Osteoblast (primary cell): ENCODE results near the gene PRODH. TPM values are rescaled to one million over a fixed set of nuclear protein-coding genes. Genes with fewer than 3 reads are reported as not detected.
"Not testable (repeated sequence)": the region's sequence is repeated elsewhere in the genome, so short reads cannot be mapped to it uniquely, and the experiment has no call there.

Source experiments
- DNase-seq: peaks from one replicate; pipeline ENCODE4 v3.0.0; 2011; ENCODE audit warnings: low spot score, mixed read lengths; ENCODE audit not compliant: insufficient read length; ENCODE audit errors: missing footprints
- H2AFZ ChIP-seq: 2 replicates; pipeline ENCODE4 v1.6.0; 2011; ENCODE audit warnings: mild to moderate bottlenecking, low read length
- H3K27ac ChIP-seq: 2 replicates; pipeline ENCODE4 v1.5.1; 2011; ENCODE audit warnings: mild to moderate bottlenecking, low read depth, low read length, moderate library complexity
- H3K27me3 ChIP-seq: 2 replicates; pipeline ENCODE4 v1.6.0; 2012; ENCODE audit warnings: mild to moderate bottlenecking, control low read depth, inconsistent platforms, low read length, moderate library complexity; ENCODE audit not compliant: insufficient read depth
- H3K36me3 ChIP-seq: 2 replicates; pipeline ENCODE4 v1.5.1; 2011; ENCODE audit warnings: mild to moderate bottlenecking, low read length, control low read depth, moderate library complexity; ENCODE audit not compliant: insufficient read depth
- H3K4me1 ChIP-seq: 2 replicates; pipeline ENCODE4 v1.5.1; 2011; ENCODE audit warnings: mild to moderate bottlenecking, low read length, control low read depth, moderate library complexity; ENCODE audit not compliant: insufficient read depth
- H3K4me2 ChIP-seq: 2 replicates; pipeline ENCODE4 v1.6.0; 2011; ENCODE audit warnings: mild to moderate bottlenecking, low read length; ENCODE audit not compliant: insufficient read depth
- H3K4me3 ChIP-seq: fragments of 200-600 bp; sonication (generic); 3 replicates; pipeline ENCODE4 v1.5.1; 2012; ENCODE audit warnings: mild to moderate bottlenecking, low read length, inconsistent platforms; ENCODE audit not compliant: insufficient read depth
- H3K79me2 ChIP-seq: 2 replicates; pipeline ENCODE4 v1.6.0; 2012; ENCODE audit warnings: mild to moderate bottlenecking, low read length, control low read depth, inconsistent platforms; ENCODE audit not compliant: insufficient read depth
- H3K9me3 ChIP-seq: 2 replicates; pipeline ENCODE4 v1.5.1; 2011; ENCODE audit warnings: low read depth, low read length, control low read depth
- H4K20me1 ChIP-seq: 2 replicates; pipeline ENCODE4 v1.6.0; 2012; ENCODE audit warnings: mild to moderate bottlenecking, low read length, control low read depth; ENCODE audit not compliant: insufficient read depth
- CTCF ChIP-seq: IDR thresholded peaks from 2 replicates; pipeline ENCODE4 v1.5.1; 2011; ENCODE audit warnings: mild to moderate bottlenecking, low read depth, low read length, moderate library complexity; ENCODE audit errors: extremely low read depth
- total RNA-seq: library from RNA; depleted of rRNA; stranded (reverse); fragments of >200 nt; gene quantifications from 2 replicates; pipeline ENCODE4 v1.2.3, GENCODE V29; 2012

The PRODH gene
- total RNA-seq, 1 donor = not detected

GRCh38 chr22:18911535-18911934 lies 24.6 kb downstream of the PRODH start:
- not testable (repeated sequence) for H3K27me3 ChIP-seq, H3K36me3 ChIP-seq, H3K27ac ChIP-seq, H3K4me3 ChIP-seq, H3K79me2 ChIP-seq, H3K9me3 ChIP-seq, H2AFZ ChIP-seq, H4K20me1 ChIP-seq, DNase-seq, H3K4me1 ChIP-seq, H3K4me2 ChIP-seq

GRCh38 chr22:18909556-18909955 lies 26.5 kb downstream of the PRODH start:
- H2AFZ ChIP-seq = no peak overlapping the region
- no peak for DNase-seq
- no peak overlapping the region for H3K27ac ChIP-seq
- no peaks in the 10 kb centered on the region for H4K20me1 ChIP-seq
- H3K4me2 ChIP-seq = no peak overlapping the region
- no peak for TF ChIP-seq CTCF
- no peaks in the 10 kb centered on the region for H3K79me2 ChIP-seq
- no peaks in the 10 kb centered on the region for H3K27me3 ChIP-seq
- H3K4me3 ChIP-seq = no peak overlapping the region
- H3K4me1 ChIP-seq = no peaks in the 10 kb centered on the region
- H3K36me3 ChIP-seq = no peaks in the 10 kb centered on the region
- H3K9me3 ChIP-seq = no peaks in the 10 kb centered on the region

GRCh38 chr22:18906896-18907295 lies 29.2 kb downstream of the PRODH start:
- Histone ChIP-seq H3K4me3 (no peak overlapping the region), H3K27me3 (no peaks in the 10 kb centered on the region), H2AFZ (no peak overlapping the region), H3K36me3 (no peaks in the 10 kb centered on the region), H3K9me3 (no peaks in the 10 kb centered on the region), H3K4me2 (no peak overlapping the region), H3K27ac (no peak overlapping the region), H3K4me1 (no peaks in the 10 kb centered on the region), H4K20me1 (no peaks in the 10 kb centered on the region), H3K79me2 (no peaks in the 10 kb centered on the region)
- no peak for DNase-seq
- no peak for TF ChIP-seq CTCF

- not testable (repeated sequence) for H3K9me3 ChIP-seq, H3K36me3 ChIP-seq, DNase-seq, H3K4me1 ChIP-seq, H4K20me1 ChIP-seq, H3K27me3 ChIP-seq, H3K4me2 ChIP-seq, H3K4me3 ChIP-seq, H3K27ac ChIP-seq, H2AFZ ChIP-seq, H3K79me2 ChIP-seq
These were observed 29.7 kb downstream of the PRODH start for GRCh38 chr22:18906410-18906745.

GRCh38 chr22:18905540-18906409 lies 30.3 kb downstream of the PRODH start, which contains the start of gene DGCR6:
Gene DGCR6, plus strand, starts transcription at chr22:18906320. Its CDS starts 55 bp downstream, at chr22:18906375.
- no peak for DNase-seq
- H3K4me1 ChIP-seq = no peaks in the 10 kb centered on the region
- H3K79me2 ChIP-seq = no peaks in the 10 kb centered on the region
- H2AFZ ChIP-seq = no peak within 1 kb of the TSS
- H4K20me1 ChIP-seq = no peaks in the 10 kb centered on the region
- H3K27ac ChIP-seq = no peak within 1 kb of the TSS
- H3K4me2 ChIP-seq = no peak within 1 kb of the TSS
- no peaks in the 10 kb centered on the region for H3K9me3 ChIP-seq
- H3K27me3 ChIP-seq = no peaks in the 10 kb centered on the region
- no peaks in the 10 kb centered on the region for H3K36me3 ChIP-seq
- no peak within 1 kb of the TSS for H3K4me3 ChIP-seq
- no peak for TF ChIP-seq CTCF

GRCh38 chr22:18896037-18896657 lies 39.9 kb downstream of the PRODH start:
- not testable (repeated sequence) for H3K4me3 ChIP-seq, H3K79me2 ChIP-seq, H3K27me3 ChIP-seq, H2AFZ ChIP-seq, DNase-seq, H3K36me3 ChIP-seq, H3K4me2 ChIP-seq, H4K20me1 ChIP-seq, H3K9me3 ChIP-seq, H3K4me1 ChIP-seq, H3K27ac ChIP-seq

GRCh38 chr22:18893775-18894174 lies 42.3 kb downstream of the PRODH start:
- DNase-seq, H3K4me3 ChIP-seq, H3K4me2 ChIP-seq, H3K36me3 ChIP-seq, H3K4me1 ChIP-seq, H2AFZ ChIP-seq, H3K27me3 ChIP-seq, H3K27ac ChIP-seq, H4K20me1 ChIP-seq, H3K9me3 ChIP-seq, H3K79me2 ChIP-seq: not testable (repeated sequence)
